Measurements from ENCODE around the gene CERT1.

CERT1 gene

DNA sequence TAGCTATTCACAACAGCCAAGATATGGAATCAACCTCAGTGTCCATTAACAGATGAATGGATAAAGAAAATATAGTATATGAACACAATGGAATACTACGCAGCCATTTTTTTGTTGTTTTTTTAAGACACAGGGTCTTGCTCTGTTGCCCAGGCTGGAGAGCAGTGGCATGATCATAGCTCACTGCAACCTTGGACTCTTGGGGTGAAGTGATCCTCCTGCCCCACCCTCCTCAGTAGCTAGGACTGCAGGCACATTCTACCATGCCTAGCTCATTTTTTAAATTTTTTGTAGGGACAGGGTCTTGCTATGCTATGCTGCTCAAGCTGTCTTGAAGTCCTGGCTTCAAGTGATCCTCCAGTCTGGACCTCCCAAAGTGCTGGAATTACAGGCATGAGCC is 38.5 kb downstream of the CERT1 start:
- ChIA-PET POLR2A (no interaction called here), CTCF (interaction anchor here (0.7 kb wide), 1 partner anchor 324 kb away, joined by 3 read pairs; no protein-coding TSS in a partner anchor)
- no peak for DNase-seq (ENCODE audit: extremely low spot score)
- TF ChIP-seq FOXM1 (IDR thresholded peaks at IDR 0.05; ENCODE audit: borderline replicate concordance): no peak
- TF ChIP-seq ELF4 (IDR thresholded peaks at IDR 0.05): no peak
- TF ChIP-seq ARNT (IDR thresholded peaks at IDR 0.05): no peak
- no peak for TF ChIP-seq L3MBTL2 (conservative IDR thresholded peaks at IDR 0.05)
- TF ChIP-seq SUZ12 (IDR thresholded peaks at IDR 0.05): no peak
- TF ChIP-seq FOXA1 (IDR thresholded peaks at IDR 0.05): no peak
- no peak for TF ChIP-seq ZNF384 (IDR thresholded peaks at IDR 0.05)
- no peak for TF ChIP-seq LEF1 (IDR thresholded peaks at IDR 0.05; ENCODE audit: borderline replicate concordance)
- TF ChIP-seq BHLHE40 (IDR thresholded peaks at IDR 0.05; ENCODE audit: borderline replicate concordance): no peak
- no peak for TF ChIP-seq CTBP1 (IDR thresholded peaks at IDR 0.05; ENCODE audit: borderline replicate concordance)
- TF ChIP-seq FOXK2 (IDR thresholded peaks at IDR 0.05): no peak
- TF ChIP-seq SP1 (IDR thresholded peaks at IDR 0.05): no peak
- no peak for TF ChIP-seq NFRKB (IDR thresholded peaks at IDR 0.05)

DNA sequence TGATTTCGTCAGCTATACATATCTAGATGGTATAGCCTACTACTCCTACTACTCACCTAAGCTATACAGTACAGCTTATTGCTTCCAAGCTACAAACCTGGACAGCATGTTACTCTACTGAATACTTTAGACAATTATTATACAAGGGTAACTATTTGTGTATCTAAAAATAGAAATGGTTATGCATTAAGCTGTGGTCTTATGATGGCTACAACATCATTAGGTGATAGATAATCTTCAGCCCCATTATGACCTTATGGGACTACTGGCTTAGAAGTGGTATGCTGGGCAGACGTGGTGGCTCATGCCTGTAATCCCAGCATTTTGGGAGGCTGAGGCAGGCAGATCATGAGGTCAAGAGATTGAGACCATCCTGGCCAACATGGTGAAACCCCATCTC is 40.2 kb downstream of the CERT1 start:
- ChIA-PET POLR2A (no interaction called here), CTCF (no interaction called here)
- DNase-seq (ENCODE audit: extremely low spot score): no peak
- no peak for TF ChIP-seq FOXK2 (IDR thresholded peaks at IDR 0.05)
- no peak for TF ChIP-seq HDGF (IDR thresholded peaks at IDR 0.05; ENCODE audit: borderline replicate concordance)
- TF ChIP-seq NFRKB (IDR thresholded peaks at IDR 0.05): no peak
- no peak for TF ChIP-seq ZNF384 (IDR thresholded peaks at IDR 0.05)

DNA sequence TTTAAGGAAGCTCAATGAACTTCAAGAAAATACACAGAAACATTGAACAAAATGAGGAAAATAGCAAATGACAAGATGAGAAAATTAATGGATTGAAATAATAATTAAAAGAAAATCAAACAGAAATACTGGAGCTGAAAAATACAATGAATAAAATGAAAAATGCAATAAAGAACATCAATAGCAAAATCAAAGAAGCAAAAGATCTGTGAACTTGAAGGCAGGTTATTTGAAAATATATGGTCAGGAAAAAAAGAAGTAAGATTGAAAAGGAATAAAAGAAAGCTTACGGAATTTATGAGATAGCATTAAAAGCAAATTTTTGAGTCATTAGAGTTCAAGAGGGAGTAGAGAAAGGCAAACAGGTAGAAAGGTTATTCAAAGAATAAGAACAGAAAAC is 42.4 kb downstream of the CERT1 start:
- CTCF ChIA-PET: no interaction called here
- POLR2A ChIA-PET: no interaction called here
- TF ChIP-seq FOXA1 (IDR thresholded peaks at IDR 0.05): no peak
- TF ChIP-seq SUZ12 (IDR thresholded peaks at IDR 0.05): no peak
- TF ChIP-seq ARNT (IDR thresholded peaks at IDR 0.05): no peak
- TF ChIP-seq, protein P1, sequence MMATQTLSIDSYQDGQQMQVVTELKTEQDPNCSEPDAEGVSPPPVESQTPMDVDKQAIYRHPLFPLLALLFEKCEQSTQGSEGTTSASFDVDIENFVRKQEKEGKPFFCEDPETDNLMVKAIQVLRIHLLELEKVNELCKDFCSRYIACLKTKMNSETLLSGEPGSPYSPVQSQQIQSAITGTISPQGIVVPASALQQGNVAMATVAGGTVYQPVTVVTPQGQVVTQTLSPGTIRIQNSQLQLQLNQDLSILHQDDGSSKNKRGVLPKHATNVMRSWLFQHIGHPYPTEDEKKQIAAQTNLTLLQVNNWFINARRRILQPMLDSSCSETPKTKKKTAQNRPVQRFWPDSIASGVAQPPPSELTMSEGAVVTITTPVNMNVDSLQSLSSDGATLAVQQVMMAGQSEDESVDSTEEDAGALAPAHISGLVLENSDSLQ (IDR thresholded peaks at IDR 0.05): no peak
- TF ChIP-seq TARDBP (IDR thresholded peaks at IDR 0.05): no peak
- no peak for TF ChIP-seq LEF1 (IDR thresholded peaks at IDR 0.05; ENCODE audit: borderline replicate concordance)
- no peak for TF ChIP-seq CTBP1 (IDR thresholded peaks at IDR 0.05; ENCODE audit: borderline replicate concordance)
- no peak for DNase-seq (ENCODE audit: extremely low spot score)

DNA sequence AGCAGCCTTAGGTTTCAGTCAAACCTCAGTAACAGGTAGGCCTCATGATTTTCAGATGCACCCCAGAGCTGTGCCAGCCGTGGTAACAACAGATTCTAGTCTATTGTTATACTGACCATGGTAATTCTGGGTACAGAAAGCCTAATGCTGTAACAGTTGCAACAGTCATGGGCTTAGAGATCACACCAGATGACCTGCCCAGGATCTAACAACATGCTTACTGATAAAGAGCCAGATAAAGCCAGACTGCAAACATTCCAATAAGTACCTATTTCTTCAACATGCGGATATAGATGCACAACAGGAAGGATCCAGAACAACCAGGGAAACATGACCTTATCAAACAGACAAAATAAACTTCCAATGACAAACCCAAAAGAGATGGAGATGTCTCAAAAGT is 42.8 kb downstream of the CERT1 start:
- DNase-seq (ENCODE audit: extremely low spot score): no peak
- TF ChIP-seq ARNT (IDR thresholded peaks at IDR 0.05): no peak
- no peak for TF ChIP-seq HDGF (IDR thresholded peaks at IDR 0.05; ENCODE audit: borderline replicate concordance)
- TF ChIP-seq NFRKB (IDR thresholded peaks at IDR 0.05): no peak
- TF ChIP-seq FOXA1 (IDR thresholded peaks at IDR 0.05): no peak
- no peak for TF ChIP-seq BHLHE40 (IDR thresholded peaks at IDR 0.05; ENCODE audit: borderline replicate concordance)
- no peak for TF ChIP-seq FOXM1 (IDR thresholded peaks at IDR 0.05; ENCODE audit: borderline replicate concordance)
- TF ChIP-seq, protein P1 (IDR thresholded peaks at IDR 0.05): no peak
- TF ChIP-seq FOXK2 (IDR thresholded peaks at IDR 0.05): no peak
- TF ChIP-seq TARDBP (IDR thresholded peaks at IDR 0.05): no peak
- no peak for TF ChIP-seq L3MBTL2 (conservative IDR thresholded peaks at IDR 0.05)
- TF ChIP-seq SUZ12 (IDR thresholded peaks at IDR 0.05): no peak
- TF ChIP-seq ZNF384 (IDR thresholded peaks at IDR 0.05): no peak
- CTCF ChIA-PET: no interaction called here
- POLR2A ChIA-PET: no interaction called here

DNA sequence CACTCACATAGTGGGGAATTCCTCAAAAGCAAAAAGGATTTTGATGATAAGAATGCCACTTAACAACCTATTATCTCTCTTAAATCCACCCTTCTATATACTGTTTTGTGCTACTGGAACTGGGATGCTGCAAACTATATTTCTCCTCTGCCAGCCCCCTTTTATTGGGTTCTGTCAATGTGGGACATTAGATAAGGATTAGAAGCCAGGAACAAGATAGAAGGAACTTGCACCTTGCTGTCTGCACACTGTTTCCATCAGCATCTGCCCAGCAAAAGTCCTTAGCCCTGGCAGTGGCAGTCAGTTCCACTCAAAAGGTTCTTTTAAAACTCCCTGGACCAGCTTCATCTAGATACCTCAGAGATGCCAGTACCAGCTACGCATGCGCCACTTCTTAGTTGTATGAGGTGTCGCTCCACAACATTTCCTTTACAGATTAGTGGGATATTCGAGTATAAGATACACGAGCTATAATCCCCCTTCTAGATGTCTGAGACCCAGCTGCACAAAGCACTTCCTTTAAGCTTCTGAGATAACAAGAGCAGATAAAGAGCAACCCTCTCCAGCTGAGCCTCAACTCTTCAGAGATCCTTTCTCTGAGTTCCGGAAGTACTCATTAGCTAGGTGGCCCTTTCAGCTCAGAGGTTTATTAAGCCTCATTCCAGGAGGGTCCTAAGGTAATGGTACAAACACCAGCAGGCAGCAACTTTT is 45.3 kb downstream of the CERT1 start:
- POLR2A ChIA-PET: no interaction called here
- CTCF ChIA-PET: no interaction called here
- TF ChIP-seq CTBP1 (IDR thresholded peaks at IDR 0.05; ENCODE audit: borderline replicate concordance): no peak
- TF ChIP-seq ZNF384 (IDR thresholded peaks at IDR 0.05): no peak
- TF ChIP-seq SUZ12 (IDR thresholded peaks at IDR 0.05): no peak
- TF ChIP-seq, protein P1 (IDR thresholded peaks at IDR 0.05): no peak
- TF ChIP-seq NFRKB (IDR thresholded peaks at IDR 0.05): no peak
- TF ChIP-seq FOXA1 (IDR thresholded peaks at IDR 0.05): no peak
- no peak for TF ChIP-seq FOXM1 (IDR thresholded peaks at IDR 0.05; ENCODE audit: borderline replicate concordance)
- TF ChIP-seq SP1 (IDR thresholded peaks at IDR 0.05): no peak
- TF ChIP-seq BHLHE40 (IDR thresholded peaks at IDR 0.05; ENCODE audit: borderline replicate concordance): no peak
- no peak for TF ChIP-seq LEF1 (IDR thresholded peaks at IDR 0.05; ENCODE audit: borderline replicate concordance)
- no peak for DNase-seq (ENCODE audit: extremely low spot score)

DNA sequence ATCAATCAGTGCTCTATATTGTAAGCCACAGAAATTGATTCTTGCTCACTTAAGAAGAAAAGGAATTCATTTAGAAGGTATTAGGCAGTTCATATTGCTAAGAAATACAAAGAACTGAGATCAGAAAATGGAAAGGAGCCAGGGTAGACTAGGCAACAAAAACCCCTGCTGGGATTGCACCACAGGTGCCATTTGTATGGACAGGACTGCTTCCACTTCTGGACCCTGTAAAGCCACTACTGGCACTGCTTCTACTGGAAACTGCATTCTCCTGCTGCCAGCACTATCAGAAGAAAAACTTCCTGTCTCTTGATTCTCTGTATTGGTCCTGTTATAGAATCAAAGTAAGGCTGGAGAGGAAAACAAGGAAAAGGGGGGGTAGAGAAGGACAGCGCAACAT is 45.9 kb downstream of the CERT1 start:
- CTCF ChIA-PET: no interaction called here
- TF ChIP-seq NFRKB (IDR thresholded peaks at IDR 0.05) (no peak), FOXK2 (IDR thresholded peaks at IDR 0.05) (no peak), ZNF384 (IDR thresholded peaks at IDR 0.05) (no peak), FOXA1 (IDR thresholded peaks at IDR 0.05) (no peak), SUZ12 (IDR thresholded peaks at IDR 0.05) (no peak), CTBP1 (IDR thresholded peaks at IDR 0.05; ENCODE audit: borderline replicate concordance) (no peak), BHLHE40 (IDR thresholded peaks at IDR 0.05; ENCODE audit: borderline replicate concordance) (no peak), FOXM1 (IDR thresholded peaks at IDR 0.05; ENCODE audit: borderline replicate concordance) (no peak), ELF4 (IDR thresholded peaks at IDR 0.05) (no peak), L3MBTL2 (conservative IDR thresholded peaks at IDR 0.05) (no peak), TARDBP (IDR thresholded peaks at IDR 0.05) (no peak), ARNT (IDR thresholded peaks at IDR 0.05) (no peak), LEF1 (IDR thresholded peaks at IDR 0.05; ENCODE audit: borderline replicate concordance) (no peak), SP1 (IDR thresholded peaks at IDR 0.05) (no peak)
- TF ChIP-seq, protein P1 (IDR thresholded peaks at IDR 0.05): no peak
- POLR2A ChIA-PET: no interaction called here
- DNase-seq (ENCODE audit: extremely low spot score): no peak

Measured in HEK293T (cell line).